Keratinocyte (primary cell): ENCODE results near the gene ANKS1B. TPM values are rescaled to one million over a fixed set of nuclear protein-coding genes. Genes with fewer than 3 reads are reported as not detected.

Experiments used
- DNase-seq: peaks from one replicate; pipeline ENCODE4 v3.0.0-alpha.2; 2011; ENCODE audit warnings: low read depth, missing footprints, low spot score
- FAIRE-seq: peaks from 2 replicates; lab custom pipeline; 2011; peaks lifted over from hg19 to GRCh38; lab: Jason Lieb, UNC
- H2AFZ ChIP-seq: 2 replicates; pipeline ENCODE4 v1.6.0; 2012; ENCODE audit warnings: low read length, control low read depth, inconsistent platforms; ENCODE audit not compliant: control insufficient read depth
- H3K27ac ChIP-seq: 2 replicates; pipeline ENCODE4 v1.5.1; 2011; ENCODE audit warnings: low read length; ENCODE audit not compliant: control insufficient read depth, insufficient read depth
- H3K27me3 ChIP-seq: 3 replicates; pipeline ENCODE4 v1.6.0; 2011; ENCODE audit warnings: low read length; ENCODE audit not compliant: control insufficient read depth, insufficient read depth; ENCODE audit errors: extremely low read depth
- H3K36me3 ChIP-seq, 2 experiments: 2 replicates in 1 of 2; 3 replicates in 1 of 2; pipeline ENCODE4 v1.5.1; 2011; ENCODE audit warnings: low read length in 2 of 2, mild to moderate bottlenecking in 1 of 2; ENCODE audit not compliant: control insufficient read depth in 2 of 2, insufficient read depth in 2 of 2; ENCODE audit errors: extremely low read depth in 1 of 2
- H3K4me1 ChIP-seq: 3 replicates; pipeline ENCODE4 v1.5.1; 2011; ENCODE audit warnings: low read length; ENCODE audit not compliant: control insufficient read depth, insufficient read depth; ENCODE audit errors: extremely low read depth
- H3K4me2 ChIP-seq: 3 replicates; pipeline ENCODE4 v1.6.0; 2011; ENCODE audit warnings: low read depth, low read length; ENCODE audit not compliant: control insufficient read depth, insufficient read depth; ENCODE audit errors: extremely low read depth
- H3K4me3 ChIP-seq, 3 experiments: fragments of 200-600 bp in 1 of 3; sonication (generic) in 1 of 3; 2 replicates in 2 of 3; 3 replicates in 1 of 3; pipeline ENCODE4 v1.5.1; 2011 to 2016; ENCODE audit warnings: low read length in 3 of 3, mild to moderate bottlenecking in 3 of 3, control low read depth in 2 of 3, inconsistent platforms in 1 of 3, low read depth in 1 of 3, mixed read lengths in 1 of 3, mixed run types in 1 of 3, moderate library complexity in 1 of 3; ENCODE audit not compliant: control insufficient read depth in 2 of 3, insufficient read depth in 2 of 3; ENCODE audit errors: extremely low read depth in 1 of 3
- H3K79me2 ChIP-seq: 2 replicates; pipeline ENCODE4 v1.6.0; 2012; ENCODE audit warnings: low read length; ENCODE audit not compliant: control insufficient read depth, insufficient read depth
- H3K9ac ChIP-seq: 3 replicates; pipeline ENCODE4 v1.6.0; 2011; ENCODE audit warnings: low read length; ENCODE audit not compliant: control insufficient read depth, insufficient read depth; ENCODE audit errors: extremely low read depth
- H3K9me1 ChIP-seq: 3 replicates; pipeline ENCODE4 v1.6.0; 2011; ENCODE audit warnings: low read length; ENCODE audit not compliant: control insufficient read depth, insufficient read depth; ENCODE audit errors: extremely low read depth
- H3K9me3 ChIP-seq: 2 replicates; pipeline ENCODE4 v1.5.1; 2012; ENCODE audit warnings: low read depth, low read length; ENCODE audit not compliant: control insufficient read depth
- H4K20me1 ChIP-seq: 3 replicates; pipeline ENCODE4 v1.6.0; 2011; ENCODE audit warnings: low read length; ENCODE audit not compliant: control insufficient read depth, insufficient read depth; ENCODE audit errors: extremely low read depth
- CTCF ChIP-seq, 3 experiments: IDR thresholded peaks in 1 of 3; conservative IDR thresholded peaks in 1 of 3; optimal IDR thresholded peaks in 1 of 3; 2 replicates in 2 of 3; 3 replicates in 1 of 3; pipeline versions ENCODE3 to v1.5.1; 2011; ENCODE audit warnings: low read length in 3 of 3, mild to moderate bottlenecking in 3 of 3, moderate library complexity in 2 of 3, control low read depth in 1 of 3, inconsistent platforms in 1 of 3; ENCODE audit not compliant: insufficient read depth in 2 of 3; ENCODE audit errors: extremely low read depth in 1 of 3
- EZH2 ChIP-seq: IDR thresholded peaks from one replicate; pipeline ENCODE4 v1.6.1; 2012; ENCODE audit warnings: inconsistent platforms, mild to moderate bottlenecking, low read length, moderate library complexity
- dilution Hi-C: fragments of 300-500 bp; cut with MboI; formaldehyde crosslinking; loops from one replicate; pipeline ENCODE4 v1.7.0; 2020; ENCODE audit warnings: low sequenced_read_pairs; ENCODE audit not compliant: extremely low pct_ligation_motif_present
- polyA plus RNA-seq, 5 experiments: library from polyadenylated mRNA; depleted of rRNA in 3 of 5; stranded (reverse) in 3 of 5; stranded (forward) in 1 of 5; unstranded in 1 of 5; fragments of >200 nt; gene quantifications; 1 replicate in 1 of 5; 2 replicates in 3 of 5; 3 replicates in 1 of 5; pipeline versions ENCODE4 v1.2.1 to v1.2.3, GENCODE V29; 2011 to 2012; ENCODE audit warnings: missing spikeins in 2 of 5, low read depth in 1 of 5, low replicate concordance in 1 of 5

The ANKS1B gene
- polyA plus RNA-seq, 1 donor (not counting 4 experiments of a cell fraction or from before 2014, with no cell fraction given) = not detected

- Histone ChIP-seq H3K79me2 (no peaks in the 10 kb centered on the region), H2AFZ (no peak overlapping the region), H3K27ac (no peak overlapping the region), H3K27me3 (no peaks in the 10 kb centered on the region), H3K4me1 (no peaks in the 10 kb centered on the region), H3K9me3 (no peaks in the 10 kb centered on the region), H4K20me1 (no peaks in the 10 kb centered on the region), H3K36me3 (no peaks in the 10 kb centered on the region), H3K9ac (no peak overlapping the region), H3K4me2 (no peak overlapping the region), H3K4me3 (no peak overlapping the region), H3K9me1 (no peaks in the 10 kb centered on the region)
- DNase-seq (no peak), FAIRE-seq (no peak)
- no peak for TF ChIP-seq CTCF (optimal IDR thresholded peaks at IDR 0.05 in 1 of 3, IDR thresholded peaks at IDR 0.05 in 1 of 3, conservative IDR thresholded peaks at IDR 0.05 in 1 of 3; ENCODE audit: extremely low read depth in 1 of 3, insufficient read depth in 2 of 3, low read length in 3 of 3)
- no peak for TF ChIP-seq EZH2
- dilution Hi-C loops = no loop called here
Observed at GRCh38 chr12:99027461-99027860, 957.3 kb downstream of the ANKS1B start.

GRCh38 chr12:99027055-99027393 lies 957.7 kb downstream of the ANKS1B start:
- TF ChIP-seq EZH2 = no peak
- TF ChIP-seq CTCF (optimal IDR thresholded peaks at IDR 0.05 in 1 of 3, IDR thresholded peaks at IDR 0.05 in 1 of 3, conservative IDR thresholded peaks at IDR 0.05 in 1 of 3; ENCODE audit: extremely low read depth in 1 of 3, insufficient read depth in 2 of 3, low read length in 3 of 3) = no peak
- no peaks in the 10 kb centered on the region for H3K4me1 ChIP-seq
- no peak overlapping the region for H3K4me2 ChIP-seq
- H3K9me1 ChIP-seq = no peaks in the 10 kb centered on the region
- FAIRE-seq (no peak), DNase-seq (no peak)
- dilution Hi-C loops = no loop called here
- H3K9ac ChIP-seq = no peak overlapping the region
- H3K79me2 ChIP-seq = no peaks in the 10 kb centered on the region
- H3K9me3 ChIP-seq = no peaks in the 10 kb centered on the region
- H3K36me3 ChIP-seq = no peaks in the 10 kb centered on the region
- H4K20me1 ChIP-seq = no peaks in the 10 kb centered on the region
- no peak overlapping the region for H2AFZ ChIP-seq
- no peak overlapping the region for H3K4me3 ChIP-seq
- no peak overlapping the region for H3K27ac ChIP-seq
- no peaks in the 10 kb centered on the region for H3K27me3 ChIP-seq
